ENCODE data around the gene CMSS1. TPM values are rescaled to one million over a fixed set of nuclear protein-coding genes. Genes with fewer than 3 reads are reported as not detected.

Gene CMSS1
- total and polyA plus RNA-seq, 2 of the 13 experiments (the other 11 are each of a cell fraction or from before 2014, with no cell fraction given) = 6.4 to 48.7 TPM

GRCh38 chr3:100088735-100089368 is 271.2 kb downstream of the CMSS1 start (continued):
- TF ChIP-seq SOX5 (CRISPR knock-in tag; IDR thresholded peaks at IDR 0.05; ENCODE audit: borderline replicate concordance) = peak; percentile 21; the same call in 1 of the 2 replicates
- TF ChIP-seq MLX (CRISPR knock-in tag; IDR thresholded peaks at IDR 0.05) = no peak
- no peak for TF ChIP-seq THAP11 (CRISPR knock-in tag; IDR thresholded peaks at IDR 0.05)
- no peak for TF ChIP-seq NONO (IDR thresholded peaks at IDR 0.05)
- TF ChIP-seq NONO (CRISPR knock-in tag; conservative IDR thresholded peaks at IDR 0.05) = no peak
- no peak for TF ChIP-seq DBP (CRISPR knock-in tag; IDR thresholded peaks at IDR 0.05; ENCODE audit: not compliant biosample characterization)
- TF ChIP-seq ZNF207 (IDR thresholded peaks at IDR 0.05; ENCODE audit: borderline replicate concordance) = no peak
- no peak for TF ChIP-seq ZNF18 (CRISPR knock-in tag; IDR thresholded peaks at IDR 0.05; ENCODE audit: insufficient replicate concordance)
- no peak for TF ChIP-seq SPEN (CRISPR knock-in tag; IDR thresholded peaks at IDR 0.05; ENCODE audit: low read depth)
- TF ChIP-seq HDAC1 (CRISPR knock-in tag; IDR thresholded peaks at IDR 0.05) = 0 out of 2 replicates have a peak, but pooled peaks have one; percentile 24
- no peak for TF ChIP-seq ZBTB42 (CRISPR knock-in tag; IDR thresholded peaks at IDR 0.05)
- no peak for TF ChIP-seq ATF2 (CRISPR knock-in tag; IDR thresholded peaks at IDR 0.05)
- TF ChIP-seq ZNF33A (CRISPR knock-in tag; IDR thresholded peaks at IDR 0.05; ENCODE audit: borderline replicate concordance) = 0 out of 2 replicates have a peak, but pooled peaks have one; percentile 42
- TF ChIP-seq BCL6 (CRISPR knock-in tag; IDR thresholded peaks at IDR 0.05) = peak; percentile 87
- TF ChIP-seq YEATS2 (CRISPR knock-in tag; IDR thresholded peaks at IDR 0.05; ENCODE audit: borderline replicate concordance) = no peak
- TF ChIP-seq TEAD3 (CRISPR knock-in tag; optimal IDR thresholded peaks at IDR 0.05; ENCODE audit: borderline replicate concordance) = peak; percentile 13
- TF ChIP-seq HMG20A (CRISPR knock-in tag; IDR thresholded peaks at IDR 0.05; ENCODE audit: borderline replicate concordance) = peak; percentile 36; the same call in 1 of the 2 replicates
- TF ChIP-seq GATAD2A (CRISPR knock-in tag; IDR thresholded peaks at IDR 0.05) = peak; percentile 69
- peak; percentile 47 for TF ChIP-seq FOXA3 (CRISPR knock-in tag; IDR thresholded peaks at IDR 0.05)
- no peak for TF ChIP-seq DNMT3B (CRISPR knock-in tag; conservative IDR thresholded peaks at IDR 0.05)
- no peak for TF ChIP-seq ZFAT (CRISPR knock-in tag; conservative IDR thresholded peaks at IDR 0.05)
- TF ChIP-seq MED1 (CRISPR knock-in tag; IDR thresholded peaks at IDR 0.05) = peak; percentile 48; the same call in 1 of the 2 replicates
- no peak for TF ChIP-seq GZF1 (CRISPR knock-in tag; IDR thresholded peaks at IDR 0.05)
- TF ChIP-seq ZNF24 (IDR thresholded peaks at IDR 0.05) = no peak
- TF ChIP-seq CREM (IDR thresholded peaks at IDR 0.05) = peak; percentile 54; the same call in 1 of the 2 replicates
- TF ChIP-seq CREM (CRISPR knock-in tag; IDR thresholded peaks at IDR 0.05) = no peak
- TF ChIP-seq ZNF44 (CRISPR knock-in tag; IDR thresholded peaks at IDR 0.05) = no peak
- peak; percentile 4; the same call in 1 of the 2 replicates for TF ChIP-seq SMC3 (IDR thresholded peaks at IDR 0.05; ENCODE audit: low read length)

Measured in HepG2 (cell line).